ENCODE measurements around the gene CFAP61.
A peak's percentile ranks its signal among the peaks of the same experiment; 100 is the strongest.
"Not testable (repeated sequence)": the region's sequence is repeated elsewhere in the genome, so short reads cannot be mapped to it uniquely, and the experiment has no call there.

CFAP61 gene

GRCh38 chr20:20052074-20052970 is at the start of gene CFAP61, which contains the start of gene CRNKL1:
TSS of gene CFAP61 (plus strand) at chr20:20052532. CDS start at chr20:20056654, 4,122 bp downstream.
TSS of gene CRNKL1 (minus strand) at chr20:20052466. CDS start at chr20:20052342, 124 bp downstream.
- peak within 1 kb of the TSS; percentile 93 for H3K4me3 ChIP-seq (ENCODE audit: low read length)
- 0 out of 2 replicates have a peak, but pooled peaks have one; percentile 1 for TF ChIP-seq CTCF (conservative IDR thresholded peaks at IDR 0.05; ENCODE audit: low read length)
- DNase-seq (ENCODE audit: low read depth), result peak; percentile 94

DNA sequence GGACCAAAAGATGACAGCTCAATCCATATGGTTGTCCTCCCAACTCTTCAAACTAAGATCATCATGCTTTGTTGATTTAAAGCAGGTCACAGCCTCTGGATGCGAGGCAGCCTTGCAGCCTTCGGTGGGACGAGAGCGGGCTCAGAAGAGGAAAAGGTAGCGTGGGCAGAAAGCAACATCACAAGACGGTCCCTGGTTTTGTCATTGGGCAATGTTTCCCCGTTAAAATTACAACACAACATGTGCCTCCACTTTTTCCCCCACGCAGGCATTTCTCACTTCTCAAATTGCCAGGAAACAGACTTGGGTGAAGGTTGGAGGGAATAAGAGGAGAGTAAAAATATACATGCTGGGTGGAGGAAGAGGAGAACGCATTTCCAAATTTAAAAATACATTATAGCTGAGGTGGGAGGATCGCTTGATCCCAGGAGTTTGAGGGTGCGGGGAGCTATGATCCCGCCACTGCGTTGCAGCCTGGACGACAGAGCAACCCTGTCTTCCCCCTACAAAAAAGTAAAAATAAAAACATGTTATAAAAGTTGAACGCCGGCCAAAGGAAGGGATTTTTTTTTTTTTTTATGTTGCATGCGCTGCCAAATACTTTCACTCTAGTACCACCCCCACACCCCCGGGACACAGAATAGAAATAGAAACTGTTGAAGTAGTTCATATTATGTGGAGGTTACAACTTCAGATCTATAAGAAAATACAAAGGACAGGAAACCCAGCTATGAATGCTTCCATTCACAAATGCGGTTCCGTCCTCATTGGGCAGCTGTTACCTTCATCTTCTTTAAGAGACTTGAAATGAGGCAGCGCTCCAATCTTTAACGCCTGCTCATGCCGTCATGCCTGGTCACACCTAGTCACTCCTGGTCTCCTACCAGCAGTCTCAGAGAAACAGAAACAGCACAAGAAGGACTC is 49.0 kb upstream of the CFAP61 start:
- no peak for TF ChIP-seq CTCF (conservative IDR thresholded peaks at IDR 0.05; ENCODE audit: low read length)
- no peak overlapping the region for H3K4me3 ChIP-seq (ENCODE audit: low read length)
- no peak for DNase-seq (ENCODE audit: low read depth)

- DNase-seq (ENCODE audit: low read depth); H3K4me3 ChIP-seq (ENCODE audit: low read length): not testable (repeated sequence)
Measured at GRCh38 chr20:20003955-20004322, 48.4 kb upstream of the CFAP61 start.

DNA sequence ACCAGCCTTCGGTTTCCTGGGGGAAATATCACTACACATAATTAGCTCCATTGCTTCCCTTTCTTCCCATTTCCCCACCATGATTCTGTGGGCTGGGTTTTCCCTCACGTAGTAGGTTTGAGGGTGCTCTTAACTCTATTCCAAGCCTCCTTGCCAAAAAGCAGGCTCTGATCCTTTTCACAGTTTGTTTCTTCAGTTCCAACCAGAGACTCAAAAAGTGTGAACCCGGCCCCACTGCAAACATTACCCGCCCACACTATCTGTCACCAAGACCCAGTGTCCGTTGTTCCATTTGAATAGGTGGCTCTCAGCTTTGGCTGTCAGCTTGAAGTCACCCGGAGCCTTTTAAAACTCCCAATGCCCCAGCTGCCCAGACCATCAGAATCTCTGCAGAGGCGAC is 47.0 kb upstream of the CFAP61 start:
- no peak for TF ChIP-seq CTCF (conservative IDR thresholded peaks at IDR 0.05; ENCODE audit: low read length)
- no peak overlapping the region for H3K4me3 ChIP-seq (ENCODE audit: low read length)
- DNase-seq (ENCODE audit: low read depth), result no peak

DNA sequence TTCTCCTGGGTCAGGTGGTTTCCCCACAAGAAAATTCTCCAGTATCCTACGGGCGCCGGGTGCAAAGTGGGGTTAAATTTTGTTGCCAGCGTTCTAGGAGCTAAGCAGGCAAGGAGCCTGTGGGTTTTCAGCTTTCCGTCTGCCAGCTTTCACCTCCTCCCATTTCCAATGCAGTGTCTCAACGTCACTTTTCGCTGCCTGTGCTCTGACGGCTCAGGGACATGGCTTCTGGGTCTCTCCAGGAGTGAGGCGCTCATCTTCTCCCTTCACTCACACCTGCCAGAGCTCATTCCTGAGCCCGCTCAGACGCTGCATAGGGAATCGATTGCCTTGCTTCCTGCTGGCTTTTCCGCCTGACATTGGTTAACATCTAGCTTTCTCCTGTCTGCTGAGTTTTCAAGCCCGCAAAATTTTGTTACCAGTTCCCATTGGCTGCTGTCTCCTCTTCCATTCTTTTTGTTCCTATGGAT is 42.5 kb upstream of the CFAP61 start:
- TF ChIP-seq CTCF (conservative IDR thresholded peaks at IDR 0.05; ENCODE audit: low read length), result no peak
- H3K4me3 ChIP-seq (ENCODE audit: low read length), result no peak overlapping the region
- DNase-seq (ENCODE audit: low read depth), result no peak

DNA sequence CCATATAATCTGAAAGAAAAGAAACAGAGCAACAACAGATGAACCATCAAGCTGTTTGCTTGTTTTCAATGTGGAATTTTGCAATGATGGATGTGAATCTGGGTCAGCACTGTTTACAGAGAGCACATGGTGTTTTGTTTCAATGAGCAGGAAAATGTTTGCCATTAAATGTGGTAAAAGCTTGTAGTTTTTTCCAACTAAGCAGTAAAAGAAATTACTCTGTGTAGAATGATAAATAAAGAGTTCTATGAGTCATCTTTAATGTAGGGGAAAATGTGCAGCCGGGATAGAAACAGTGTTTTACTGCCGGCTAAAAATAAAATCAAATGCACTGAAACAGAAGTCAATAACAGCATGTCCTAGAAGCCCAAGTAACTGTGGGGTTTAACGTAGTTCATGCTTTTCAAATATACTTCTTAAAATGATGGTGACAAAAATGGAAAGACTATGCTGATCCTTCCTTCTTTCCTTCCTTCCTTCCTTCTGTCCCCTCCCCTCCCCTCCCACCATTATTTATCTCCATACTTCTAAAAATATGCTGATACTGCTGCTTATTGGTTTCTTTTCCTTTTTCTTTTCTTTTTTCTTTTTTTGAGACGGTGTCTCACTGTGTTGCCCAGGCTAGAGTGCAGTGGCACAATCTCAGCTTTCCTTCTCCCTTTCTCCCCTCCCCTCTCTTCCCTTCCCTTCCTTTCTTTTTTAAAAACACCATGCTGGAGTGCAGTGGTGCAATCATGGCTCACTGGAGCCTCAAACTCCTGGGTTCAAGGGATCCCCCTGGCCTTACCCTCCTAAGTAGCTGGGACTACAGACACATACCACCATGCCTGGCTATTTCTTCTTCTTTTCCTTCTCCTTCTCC is 41.5 kb upstream of the CFAP61 start:
- TF ChIP-seq CTCF (conservative IDR thresholded peaks at IDR 0.05; ENCODE audit: low read length), result no peak
- no peak overlapping the region; the same call in 1 of the 2 replicates for H3K4me3 ChIP-seq (ENCODE audit: low read length)
- peak; percentile 73 for DNase-seq (ENCODE audit: low read depth)

All from AG10803 (cell line).